Loucy (cell line): Measurements from ENCODE around the gene TIGD4.
"Not testable (repeated sequence)": the region's sequence is repeated elsewhere in the genome, so short reads cannot be mapped to it uniquely, and the experiment has no call there.

Source experiments
- H2AFZ ChIP-seq: fragments of 200-600 bp; sonication (generic); 2 replicates; pipeline ENCODE4 v1.6.0; 2016; ENCODE audit warnings: antibody characterized with exemption, mild to moderate bottlenecking, low read length, moderate library complexity
- H3F3A ChIP-seq: fragments of 200-600 bp; 2 replicates; pipeline ENCODE4 v1.6.0; 2016; ENCODE audit warnings: antibody characterized with exemption, low read depth, mild to moderate bottlenecking
- H3K27me3 ChIP-seq: fragments of 200-600 bp; sonication (generic); 2 replicates; pipeline ENCODE4 v1.6.1; 2014; ENCODE audit warnings: low read length, mild to moderate bottlenecking; ENCODE audit not compliant: insufficient read depth, poor library complexity, severe bottlenecking
- H3K36me3 ChIP-seq: fragments of 200-600 bp; sonication (generic); 2 replicates; pipeline ENCODE4 v1.6.1; 2016; ENCODE audit warnings: low read length; ENCODE audit not compliant: insufficient read depth
- H3K4me1 ChIP-seq: fragments of 200-600 bp; sonication (generic); 2 replicates; pipeline ENCODE4 v1.5.1; 2014; ENCODE audit warnings: low read length, mild to moderate bottlenecking; ENCODE audit not compliant: insufficient read depth, poor library complexity, severe bottlenecking
- H3K4me2 ChIP-seq: fragments of 200-600 bp; sonication (generic); 2 replicates; pipeline ENCODE4 v1.6.0; 2014; ENCODE audit warnings: antibody characterized with exemption, low read length, low read depth, mild to moderate bottlenecking; ENCODE audit not compliant: poor library complexity, severe bottlenecking
- H3K4me3 ChIP-seq: fragments of 200-600 bp; sonication (generic); 2 replicates; pipeline ENCODE4 v1.5.1; 2014; ENCODE audit warnings: low read length, mild to moderate bottlenecking, mixed read lengths; ENCODE audit not compliant: poor library complexity, severe bottlenecking
- H3K79me2 ChIP-seq: fragments of 200-600 bp; sonication (generic); 2 replicates; pipeline ENCODE4 v1.6.1; 2014; ENCODE audit warnings: low read length; ENCODE audit not compliant: insufficient read depth
- H3K9ac ChIP-seq: fragments of 200-600 bp; sonication (generic); 2 replicates; pipeline ENCODE4 v1.6.0; 2014; ENCODE audit warnings: mild to moderate bottlenecking, low read depth, low read length, moderate library complexity; ENCODE audit not compliant: poor library complexity, severe bottlenecking
- H3K9me2 ChIP-seq: fragments of 200-600 bp; sonication (generic); replicated peaks from 2 replicates; pipeline ENCODE4 v1.6.1; 2016; ENCODE audit warnings: low read depth, low read length, mixed read lengths
- H3K9me3 ChIP-seq: fragments of 200-600 bp; sonication (generic); 2 replicates; pipeline ENCODE4 v1.6.1; 2014; ENCODE audit warnings: mild to moderate bottlenecking, antibody characterized with exemption, low read length, low read depth; ENCODE audit not compliant: insufficient read depth
- H4K20me1 ChIP-seq: fragments of 200-600 bp; sonication (generic); 2 replicates; pipeline ENCODE4 v1.6.0; 2014; ENCODE audit warnings: antibody characterized with exemption, low read length, mild to moderate bottlenecking; ENCODE audit not compliant: insufficient read depth, poor library complexity, severe bottlenecking
- CTCF ChIP-seq: fragments of 200-600 bp; sonication (generic); conservative IDR thresholded peaks from 2 replicates; pipeline ENCODE4 v1.5.1; 2014; ENCODE audit warnings: mild to moderate bottlenecking, antibody characterized with exemption, low read length
- EZH2phosphoT487 ChIP-seq: fragments of 200-600 bp; IDR thresholded peaks from 2 replicates; pipeline ENCODE4 v1.6.1; 2018; ENCODE audit warnings: antibody characterized with exemption, mild to moderate bottlenecking, moderate library complexity, borderline replicate concordance

TIGD4 gene

GRCh38 chr4:152773953-152774352 is 5.6 kb downstream of the TIGD4 start:
- no peaks in the 10 kb centered on the region for H3K9me2 ChIP-seq
- no peak overlapping the region for H2AFZ ChIP-seq
- peaks cover 5% of the 10 kb centered on the region; the same call in 1 of the 2 replicates for H3K79me2 ChIP-seq
- no peaks in the 10 kb centered on the region for H3K9me3 ChIP-seq
- no peaks in the 10 kb centered on the region for H3K27me3 ChIP-seq
- H3K36me3 ChIP-seq: no peaks in the 10 kb centered on the region
- peaks cover 52% of the 10 kb centered on the region for H3K4me1 ChIP-seq
- H3K4me3 ChIP-seq: no peak overlapping the region
- no peak overlapping the region for H3K4me2 ChIP-seq
- no peak overlapping the region for H3K9ac ChIP-seq
- no peaks in the 10 kb centered on the region for H4K20me1 ChIP-seq
- H3F3A ChIP-seq: no peaks in the 10 kb centered on the region
- TF ChIP-seq EZH2phosphoT487: no peak
- no peak for TF ChIP-seq CTCF

- H3K4me3 ChIP-seq: no peak overlapping the region
- H3K4me1 ChIP-seq: peaks cover 47% of the 10 kb centered on the region
- H3K79me2 ChIP-seq: no peaks in the 10 kb centered on the region
- H3K9me3 ChIP-seq: no peaks in the 10 kb centered on the region
- H2AFZ ChIP-seq: no peak overlapping the region
- H3F3A ChIP-seq: no peaks in the 10 kb centered on the region
- no peaks in the 10 kb centered on the region for H3K27me3 ChIP-seq
- H3K36me3 ChIP-seq: no peaks in the 10 kb centered on the region
- H4K20me1 ChIP-seq: no peaks in the 10 kb centered on the region
- H3K9ac ChIP-seq: no peak overlapping the region
- TF ChIP-seq EZH2phosphoT487: no peak
- TF ChIP-seq CTCF: no peak
- H3K4me2 ChIP-seq: no peak overlapping the region
- H3K9me2 ChIP-seq: no peaks in the 10 kb centered on the region
Measured at GRCh38 chr4:152773339-152773738, 6.2 kb downstream of the TIGD4 start.

- no peak overlapping the region for H3K9ac ChIP-seq
- H3F3A ChIP-seq: no peaks in the 10 kb centered on the region
- no peaks in the 10 kb centered on the region for H3K36me3 ChIP-seq
- no peaks in the 10 kb centered on the region for H4K20me1 ChIP-seq
- peak overlapping the region; percentile 45 for H3K4me3 ChIP-seq
- H3K9me2 ChIP-seq: no peaks in the 10 kb centered on the region
- TF ChIP-seq CTCF: no peak
- TF ChIP-seq EZH2phosphoT487: no peak
- H2AFZ ChIP-seq: 0 out of 2 replicates have a peak overlapping the region, but pooled peaks have one; percentile 0
- H3K27me3 ChIP-seq: no peaks in the 10 kb centered on the region
- H3K9me3 ChIP-seq: no peaks in the 10 kb centered on the region
- H3K4me1 ChIP-seq: peaks cover 39% of the 10 kb centered on the region
- H3K4me2 ChIP-seq: peak overlapping the region; percentile 44
- no peaks in the 10 kb centered on the region for H3K79me2 ChIP-seq
Measured at GRCh38 chr4:152771741-152772533, 7.6 kb downstream of the TIGD4 start.

GRCh38 chr4:152765069-152765737 is 14.3 kb downstream of the TIGD4 start:
- not testable (repeated sequence) for H3F3A ChIP-seq, H3K4me3 ChIP-seq, H3K4me2 ChIP-seq, H4K20me1 ChIP-seq, H3K4me1 ChIP-seq, H3K9me2 ChIP-seq, H3K27me3 ChIP-seq, H2AFZ ChIP-seq, H3K79me2 ChIP-seq, H3K9ac ChIP-seq, H3K9me3 ChIP-seq, H3K36me3 ChIP-seq
